GM18499 (cell line): Measurements from ENCODE around the gene TMEM94.
"Not testable (repeated sequence)": the region's sequence is repeated elsewhere in the genome, so short reads cannot be mapped to it uniquely, and the experiment has no call there.

Experiments used
- ATAC-seq: cut with Tn5 transposase; IDR thresholded peaks from one replicate; pipeline ENCODE4 v1.9.1; 2021; ENCODE audit warnings: moderate number of reproducible peaks; ENCODE audit not compliant: insufficient read depth, unreplicated experiment

TMEM94 gene

GRCh38 chr17:75475144-75475835 lies 18.9 kb downstream of the TMEM94 start:
- no peak for ATAC-seq

GRCh38 chr17:75475851-75476250 lies 19.4 kb downstream of the TMEM94 start:
- ATAC-seq: no peak

- no peak for ATAC-seq
Observed at GRCh38 chr17:75476271-75476671, 19.8 kb downstream of the TMEM94 start.

- no peak for ATAC-seq
Observed at GRCh38 chr17:75476752-75477489, 20.5 kb downstream of the TMEM94 start.

GRCh38 chr17:75477490-75477862 lies 21.0 kb downstream of the TMEM94 start:
- ATAC-seq: not testable (repeated sequence)

GRCh38 chr17:75478508-75478907 lies 22.1 kb downstream of the TMEM94 start:
- ATAC-seq: no peak

- no peak for ATAC-seq
Observed at GRCh38 chr17:75480281-75480680, 23.8 kb downstream of the TMEM94 start.

GRCh38 chr17:75481194-75482068 lies 25.0 kb downstream of the TMEM94 start:
- no peak for ATAC-seq

- ATAC-seq: no peak
Observed at GRCh38 chr17:75482098-75482942, 25.9 kb downstream of the TMEM94 start.

GRCh38 chr17:75485688-75486087 lies 29.3 kb downstream of the TMEM94 start:
- ATAC-seq: no peak

- no peak for ATAC-seq
Observed at GRCh38 chr17:75486151-75486550, 29.7 kb downstream of the TMEM94 start.

GRCh38 chr17:75486951-75487350 lies 30.5 kb downstream of the TMEM94 start:
- ATAC-seq: no peak

GRCh38 chr17:75487351-75488070 lies 31.1 kb downstream of the TMEM94 start:
- no peak for ATAC-seq

GRCh38 chr17:75488693-75489510 lies 32.5 kb downstream of the TMEM94 start:
- no peak for ATAC-seq

- no peak for ATAC-seq
Observed at GRCh38 chr17:75489511-75489955, 33.1 kb downstream of the TMEM94 start.

- no peak for ATAC-seq
Observed at GRCh38 chr17:75490173-75490743, 33.8 kb downstream of the TMEM94 start.

- ATAC-seq: no peak
Observed at GRCh38 chr17:75490953-75491649, 34.7 kb downstream of the TMEM94 start.

- no peak for ATAC-seq
Observed at GRCh38 chr17:75491680-75492079, 35.2 kb downstream of the TMEM94 start.
